SK-N-SH (cell line): ENCODE results near the gene S100A9. TPM values are rescaled to one million over a fixed set of nuclear protein-coding genes. Genes with fewer than 3 reads are reported as not detected.

Experiments
- CTCF ChIA-PET: fragments of 300-600, 350-600 bp; formaldehyde crosslinking; extraction: SDS; loops from one replicate; lab custom pipeline; 2021; lab: Yijun Ruan, JAX
- POLR2A ChIA-PET: fragments of 350-600 bp; sonication (Branson Sonifier 250); formaldehyde crosslinking; extraction: SDS; loops from one replicate; lab custom pipeline; 2020; ENCODE audit warnings: antibody characterized with exemption, inconsistent platforms; lab: Yijun Ruan, JAX
- DNase-seq: peaks from one replicate; pipeline ENCODE4 v3.0.0; 2012
- H2AFZ ChIP-seq: fragments of 200-600 bp; sonication (generic); 2 replicates; pipeline ENCODE4 v1.8.1; 2016; ENCODE audit warnings: antibody characterized with exemption, mild to moderate bottlenecking, low read depth
- H3F3A ChIP-seq: fragments of 200-600 bp; sonication (generic); replicated peaks from 2 replicates; pipeline ENCODE3; 2016; ENCODE audit warnings: antibody characterized with exemption, mild to moderate bottlenecking; ENCODE audit not compliant: insufficient read depth
- H3K27ac ChIP-seq, 2 experiments: fragments of 200-500 bp in 1 of 2; fragments of 200-600 bp in 1 of 2; sonication (Bioruptor generic) in 1 of 2; sonication (generic), shearing (Covaris generic) in 1 of 2; 2 replicates each; pipeline versions ENCODE4 v1.5.1 to v1.6.1; 2014 to 2016; ENCODE audit warnings: low read depth in 2 of 2, inconsistent platforms in 1 of 2, low read length in 1 of 2, mild to moderate bottlenecking in 1 of 2, mixed read lengths in 1 of 2
- H3K27me3 ChIP-seq: fragments of 200-600 bp; sonication (generic), shearing (Covaris generic); 2 replicates; pipeline ENCODE4 v1.6.1; 2016; ENCODE audit warnings: mixed run types; ENCODE audit not compliant: insufficient read depth
- H3K36me3 ChIP-seq, 2 experiments: fragments of 200-500 bp in 1 of 2; fragments of 200-600 bp in 1 of 2; sonication (Bioruptor generic) in 1 of 2; sonication (generic) in 1 of 2; replicated peaks in 1 of 2; 2 replicates each; pipeline versions ENCODE3 to v1.5.1; 2014 to 2016; ENCODE audit warnings: low read length in 1 of 2, mild to moderate bottlenecking in 1 of 2; ENCODE audit not compliant: insufficient read depth in 2 of 2, control insufficient read depth in 1 of 2
- H3K4me1 ChIP-seq, 2 experiments: fragments of 200-500 bp in 1 of 2; fragments of 200-600 bp in 1 of 2; sonication (Bioruptor generic) in 1 of 2; sonication (generic), shearing (Covaris generic) in 1 of 2; 2 replicates each; pipeline versions ENCODE4 v1.5.1 to v1.6.1; 2014 to 2016; ENCODE audit warnings: low read depth in 1 of 2, low read length in 1 of 2, mixed run types in 1 of 2; ENCODE audit not compliant: insufficient read depth in 2 of 2, control insufficient read depth in 1 of 2
- H3K4me2 ChIP-seq: fragments of 200-600 bp; sonication (generic), shearing (Covaris generic); 2 replicates; pipeline ENCODE4 v1.6.1; 2017; ENCODE audit warnings: mixed run types
- H3K4me3 ChIP-seq, 2 experiments: fragments of 200-500 bp in 1 of 2; fragments of 200-600 bp in 1 of 2; sonication (Bioruptor generic) in 1 of 2; sonication (generic), shearing (Covaris generic) in 1 of 2; 2 replicates each; pipeline versions ENCODE4 v1.5.1 to v1.8.1; 2014 to 2016; ENCODE audit warnings: low read depth in 2 of 2, inconsistent platforms in 1 of 2, low read length in 1 of 2, mild to moderate bottlenecking in 1 of 2, mixed read lengths in 1 of 2, moderate library complexity in 1 of 2
- H3K79me2 ChIP-seq: fragments of 200-600 bp; sonication (generic); 2 replicates; pipeline ENCODE4 v1.8.1; 2017; ENCODE audit warnings: mild to moderate bottlenecking; ENCODE audit not compliant: insufficient read depth
- H3K9ac ChIP-seq: fragments of 200-600 bp; sonication (generic); 2 replicates; pipeline ENCODE4 v1.6.1; 2017; ENCODE audit warnings: mixed run types
- H3K9me2 ChIP-seq: fragments of 200-600 bp; sonication (generic); 2 replicates; pipeline ENCODE4 v1.6.1; 2017; ENCODE audit warnings: mixed run types
- H3K9me3 ChIP-seq: fragments of 200-600 bp; sonication (generic); 2 replicates; pipeline ENCODE4 v1.6.1; 2017; ENCODE audit warnings: mixed run types, mild to moderate bottlenecking, moderate library complexity
- H4K20me1 ChIP-seq: fragments of 200-600 bp; sonication (generic); 2 replicates; pipeline ENCODE4 v1.6.1; 2017; ENCODE audit warnings: mild to moderate bottlenecking, mixed run types; ENCODE audit not compliant: insufficient read depth
- CHD2 ChIP-seq: fragments of 150-350 bp; IDR thresholded peaks from 2 replicates; pipeline ENCODE4 v1.6.1; 2018; ENCODE audit warnings: low read length; ENCODE audit not compliant: partially characterized antibody
- CTCF ChIP-seq: fragments of 200-600 bp; sonication (generic); IDR thresholded peaks from 2 replicates; pipeline ENCODE4 v1.6.1; 2017; ENCODE audit warnings: antibody characterized with exemption, mild to moderate bottlenecking, moderate library complexity
- EP300 ChIP-seq, 2 experiments: IDR thresholded peaks; 2 replicates each; pipeline versions ENCODE4 v1.4.0 to v1.6.1; 2012; ENCODE audit warnings: borderline replicate concordance in 1 of 2, low read depth in 1 of 2, low read length in 1 of 2
- FOSL2 ChIP-seq: IDR thresholded peaks from 2 replicates; pipeline ENCODE4 v1.4.0; 2012; ENCODE audit warnings: low read depth, mild to moderate bottlenecking, moderate library complexity, borderline replicate concordance
- FOXJ3 ChIP-seq: sonication (generic); formaldehyde crosslinking; IDR thresholded peaks from 2 replicates; pipeline ENCODE4 v1.5.1; 2020; ENCODE audit warnings: mild to moderate bottlenecking, missing genetic modification reagents
- FOXM1 ChIP-seq: IDR thresholded peaks from 2 replicates; pipeline ENCODE4 v1.4.0; 2012; ENCODE audit warnings: low read depth, mild to moderate bottlenecking
- GABPA ChIP-seq: IDR thresholded peaks from 2 replicates; pipeline ENCODE4 v1.4.0; 2012; ENCODE audit warnings: low read depth, mild to moderate bottlenecking
- GATA2 ChIP-seq: sonication (generic); formaldehyde crosslinking; IDR thresholded peaks from 2 replicates; pipeline ENCODE4 v1.5.0; 2020; ENCODE audit warnings: mild to moderate bottlenecking, missing genetic modification reagents
- IRF3 ChIP-seq: fragments of 150-350 bp; IDR thresholded peaks from 2 replicates; pipeline ENCODE4 v1.6.1; 2016; ENCODE audit warnings: mild to moderate bottlenecking, low read depth, low read length
- JUND ChIP-seq: IDR thresholded peaks from 2 replicates; pipeline ENCODE4 v1.4.0; 2012
- MEF2A ChIP-seq: IDR thresholded peaks from 2 replicates; pipeline ENCODE4 v1.4.0; 2012; ENCODE audit warnings: low read depth, borderline replicate concordance
- NFIC ChIP-seq: IDR thresholded peaks from 2 replicates; pipeline ENCODE4 v1.4.0; 2012; ENCODE audit warnings: borderline replicate concordance
- NRF1 ChIP-seq: IDR thresholded peaks from 2 replicates; pipeline ENCODE4 v1.6.1; 2012; ENCODE audit warnings: low read depth, mild to moderate bottlenecking, low read length
- PBX3 ChIP-seq: IDR thresholded peaks from 2 replicates; pipeline ENCODE4; 2012
- POLR2AphosphoS5 ChIP-seq: IDR thresholded peaks from 2 replicates; pipeline ENCODE4 v1.6.1; 2012; ENCODE audit warnings: low read depth, low read length
- REST ChIP-seq: IDR thresholded peaks from 2 replicates; pipeline ENCODE4 v1.6.1; 2012; ENCODE audit warnings: mild to moderate bottlenecking, low read depth, low read length, moderate library complexity
- RFX5 ChIP-seq: IDR thresholded peaks from 2 replicates; pipeline ENCODE4 v1.6.1; 2012; ENCODE audit warnings: mild to moderate bottlenecking, improper control_type of control experiment, low read length
- RXRA ChIP-seq: IDR thresholded peaks from 2 replicates; pipeline ENCODE4 v1.4.0; 2012; ENCODE audit warnings: low read depth, mild to moderate bottlenecking, borderline replicate concordance
- WGBS: methylation state at CpG from one replicate; pipeline ENCODE4 v1.1.6; 2017; ENCODE audit warnings: low lambda C conversion rate; 5-methylcytosine and 5-hydroxymethylcytosine counted together
- polyA plus RNA-seq, 3 experiments: library from polyadenylated mRNA; depleted of rRNA; stranded (reverse); fragments of >200 nt; gene quantifications; 2 replicates each; pipeline ENCODE4 v1.2.3, GENCODE V29; 2012

The S100A9 gene
- polyA plus RNA-seq, 1 of the 3 experiments (the other 2 are of a cell fraction), result not detected

- CTCF ChIA-PET, result interaction anchor here (1.2 kb wide), 1 partner anchor 45 kb away, joined by 3 read pairs; no protein-coding TSS in a partner anchor
- no peak for DNase-seq
- POLR2A ChIA-PET, result no interaction called here
Observed at GRCh38 chr1:153397051-153397923, 39.6 kb downstream of the S100A9 start.

More at GRCh38 chr1:153397051-153397923, 39.6 kb downstream of the S100A9 start:
- no peaks in the 10 kb centered on the region for H3K4me1 ChIP-seq
- no peaks in the 10 kb centered on the region for H3K79me2 ChIP-seq
- no peaks in the 10 kb centered on the region for H3K36me3 ChIP-seq
- peaks cover 58% of the 10 kb centered on the region; the same call in 1 of the 2 replicates for H3K27me3 ChIP-seq
- H3K9me2 ChIP-seq, result no peaks in the 10 kb centered on the region
- no peaks in the 10 kb centered on the region for H3K9me3 ChIP-seq
- H3F3A ChIP-seq, result no peaks in the 10 kb centered on the region
- no peaks in the 10 kb centered on the region for H4K20me1 ChIP-seq
- no peak overlapping the region for H3K27ac ChIP-seq
- 17% methylated on average over 17 of the region's 19 CpGs for WGBS
- no peak overlapping the region for H3K4me2 ChIP-seq
- H3K9ac ChIP-seq, result no peak overlapping the region
- H3K4me3 ChIP-seq, result no peak overlapping the region
- no peak overlapping the region for H2AFZ ChIP-seq
- TF ChIP-seq IRF3, result no peak
- TF ChIP-seq NFIC, result no peak
- no peak for TF ChIP-seq FOSL2
- no peak for TF ChIP-seq RFX5
- TF ChIP-seq MEF2A, result no peak
- TF ChIP-seq GABPA, result no peak
- no peak for TF ChIP-seq GATA2
- no peak for TF ChIP-seq FOXM1
- no peak for TF ChIP-seq NRF1
- TF ChIP-seq REST, result no peak
- no peak for TF ChIP-seq EP300 (IDR thresholded peaks at IDR 0.05; ENCODE audit: borderline replicate concordance in 1 of 2, low read depth in 1 of 2, low read length in 1 of 2)
- TF ChIP-seq JUND, result no peak
- no peak for TF ChIP-seq RXRA
- TF ChIP-seq CHD2, result no peak
- TF ChIP-seq PBX3, result no peak
- TF ChIP-seq POLR2AphosphoS5, result no peak
- TF ChIP-seq FOXJ3, result no peak
- no peak for TF ChIP-seq CTCF
